AG04450 (cell line): ENCODE data around the gene ZNF507. TPM values are rescaled to one million over a fixed set of nuclear protein-coding genes. Genes with fewer than 3 reads are reported as not detected.

Source experiments
- CTCF ChIA-PET: fragments of 300-600, 350-600 bp; formaldehyde crosslinking; extraction: SDS; loops from one replicate; lab custom pipeline; 2022; ENCODE audit warnings: antibody characterized with exemption, inconsistent platforms; lab: Charles Lee
- POLR2A ChIA-PET: fragments of 350-600 bp; formaldehyde crosslinking; extraction: SDS; loops from one replicate; lab custom pipeline; 2021; ENCODE audit warnings: antibody characterized with exemption, inconsistent platforms; lab: Yijun Ruan, JAX
- DNase-seq: peaks from one replicate; pipeline ENCODE4 v3.0.0-alpha.2; 2011; ENCODE audit warnings: low read depth, low spot score
- H3K27ac ChIP-seq: one replicate; pipeline ENCODE4 v1.5.1; 2012; ENCODE audit warnings: low read depth, low read length, control low read depth
- H3K27me3 ChIP-seq: one replicate; pipeline ENCODE4 v1.6.0; 2012; ENCODE audit warnings: low read length; ENCODE audit not compliant: control insufficient read depth, insufficient read depth
- H3K4me3 ChIP-seq: 2 replicates; pipeline ENCODE4 v1.5.1; 2011; ENCODE audit warnings: mild to moderate bottlenecking, low read depth, low read length, control low read depth
- H3K9me3 ChIP-seq: 2 replicates; pipeline ENCODE4 v1.5.1; 2012; ENCODE audit warnings: low read length; ENCODE audit not compliant: control insufficient read depth, insufficient read depth
- polyA plus RNA-seq: library from polyadenylated mRNA; depleted of rRNA; stranded (reverse); fragments of >200 nt; gene quantifications from 2 replicates; pipeline ENCODE4 v1.2.3, GENCODE V29; 2011
- TF ChIP-seq, protein P1 (sequence below): IDR thresholded peaks from 2 replicates; pipeline ENCODE4 v1.5.1; 2011; ENCODE audit warnings: low read depth, low read length, control low read depth, inconsistent platforms

ZNF507 gene
- polyA plus RNA-seq, 1 experiment, result 20.3 TPM

DNA sequence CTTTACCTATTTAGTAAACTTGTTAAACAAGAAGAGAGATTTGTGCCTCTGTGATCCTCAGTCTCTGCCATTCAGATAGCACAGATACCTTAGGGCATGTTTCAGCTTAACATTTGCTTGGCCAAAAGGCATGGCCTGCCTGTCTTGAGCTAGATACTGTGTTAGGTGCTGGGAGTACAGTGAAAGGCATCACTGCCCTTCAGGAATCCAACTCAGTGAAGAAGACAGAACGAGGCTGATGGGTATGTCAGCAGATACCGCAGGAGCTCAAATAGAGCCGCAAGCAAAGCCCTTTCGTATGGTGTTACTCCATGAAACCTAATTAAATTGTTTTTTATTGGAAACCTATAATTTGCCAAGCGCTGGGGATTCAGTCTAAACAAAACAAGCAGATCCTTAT, 12.9 kb downstream of the ZNF507 start:
- CTCF ChIA-PET, result interaction anchor here (1.2 to 1.9 kb wide), 5 partner anchors 16 to 1690 kb away, joined by 3 to 9 read pairs (median 6); no protein-coding TSS in a partner anchor
- H3K27me3 ChIP-seq, result no peaks in the 10 kb centered on the region
- POLR2A ChIA-PET, result no interaction called here
- H3K9me3 ChIP-seq, result no peaks in the 10 kb centered on the region
- no peak overlapping the region for H3K4me3 ChIP-seq
- no peak for DNase-seq
- TF ChIP-seq, protein P1, sequence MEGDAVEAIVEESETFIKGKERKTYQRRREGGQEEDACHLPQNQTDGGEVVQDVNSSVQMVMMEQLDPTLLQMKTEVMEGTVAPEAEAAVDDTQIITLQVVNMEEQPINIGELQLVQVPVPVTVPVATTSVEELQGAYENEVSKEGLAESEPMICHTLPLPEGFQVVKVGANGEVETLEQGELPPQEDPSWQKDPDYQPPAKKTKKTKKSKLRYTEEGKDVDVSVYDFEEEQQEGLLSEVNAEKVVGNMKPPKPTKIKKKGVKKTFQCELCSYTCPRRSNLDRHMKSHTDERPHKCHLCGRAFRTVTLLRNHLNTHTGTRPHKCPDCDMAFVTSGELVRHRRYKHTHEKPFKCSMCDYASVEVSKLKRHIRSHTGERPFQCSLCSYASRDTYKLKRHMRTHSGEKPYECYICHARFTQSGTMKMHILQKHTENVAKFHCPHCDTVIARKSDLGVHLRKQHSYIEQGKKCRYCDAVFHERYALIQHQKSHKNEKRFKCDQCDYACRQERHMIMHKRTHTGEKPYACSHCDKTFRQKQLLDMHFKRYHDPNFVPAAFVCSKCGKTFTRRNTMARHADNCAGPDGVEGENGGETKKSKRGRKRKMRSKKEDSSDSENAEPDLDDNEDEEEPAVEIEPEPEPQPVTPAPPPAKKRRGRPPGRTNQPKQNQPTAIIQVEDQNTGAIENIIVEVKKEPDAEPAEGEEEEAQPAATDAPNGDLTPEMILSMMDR, result no peak
- H3K27ac ChIP-seq, result no peak overlapping the region

DNA sequence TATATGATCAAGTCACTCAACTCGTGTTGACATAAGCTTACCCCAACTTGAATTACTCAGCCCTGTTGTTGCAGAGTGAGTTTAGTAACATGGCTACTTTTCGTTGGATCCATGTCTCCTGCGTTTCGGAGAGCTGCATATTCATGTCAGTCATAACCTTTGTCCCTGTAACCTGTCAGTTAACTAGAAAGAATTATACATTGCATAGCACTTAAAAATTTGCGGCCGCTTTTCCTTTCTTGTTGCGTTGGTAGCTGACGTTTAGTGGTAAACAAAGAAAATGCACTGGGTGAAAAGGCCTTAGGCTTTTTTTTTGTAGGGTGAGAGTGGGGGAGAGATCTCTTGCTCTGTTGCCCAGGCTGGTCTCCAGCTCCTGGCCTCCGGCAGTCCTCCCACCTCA, 14.2 kb downstream of the ZNF507 start:
- POLR2A ChIA-PET, result no interaction called here
- TF ChIP-seq, protein P1, result no peak
- Histone ChIP-seq H3K9me3 (no peaks in the 10 kb centered on the region), H3K27me3 (no peaks in the 10 kb centered on the region), H3K4me3 (no peak overlapping the region), H3K27ac (no peak overlapping the region)
- no peak for DNase-seq
- CTCF ChIA-PET, result no interaction called here

DNA sequence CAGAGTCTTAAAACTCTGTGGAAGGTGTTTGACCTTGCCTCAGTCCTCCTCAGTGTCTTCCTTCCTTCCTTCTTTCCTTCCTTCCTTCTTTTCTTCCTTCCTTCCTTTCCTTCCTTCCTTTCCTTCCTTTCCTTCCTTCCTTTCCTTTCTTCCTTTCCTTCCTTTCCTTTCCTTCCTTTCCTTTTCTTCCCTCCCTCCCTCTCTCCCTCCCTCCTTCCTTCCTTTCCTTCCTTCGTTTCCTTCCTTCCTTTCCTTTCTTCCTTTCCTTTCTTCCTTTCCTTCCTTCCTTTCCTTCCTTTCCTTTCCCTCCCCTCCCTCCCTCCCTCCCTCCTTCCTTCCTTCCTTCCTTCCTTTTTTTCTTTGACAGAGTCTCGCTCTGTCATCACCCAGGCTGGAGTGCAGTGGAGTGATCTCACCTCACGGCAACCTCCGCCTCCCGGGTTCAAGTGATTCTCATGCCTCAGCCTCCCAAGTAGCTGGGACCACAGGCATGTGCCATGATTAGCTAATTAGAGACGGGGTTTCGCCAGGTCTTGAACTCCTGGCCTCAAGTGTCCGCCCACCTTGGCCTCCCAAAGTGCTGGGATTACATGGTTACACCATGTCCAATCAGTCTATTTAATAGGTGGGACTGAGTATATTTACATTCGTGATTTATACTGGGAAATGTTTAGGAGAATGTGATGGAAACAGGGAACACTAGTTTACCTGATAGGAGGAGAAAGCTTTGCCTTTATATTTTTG, 16.3 kb downstream of the ZNF507 start:
- ChIA-PET POLR2A (no interaction called here), CTCF (no interaction called here)
- TF ChIP-seq, protein P1, result no peak
- DNase-seq, result no peak
- Histone ChIP-seq H3K4me3 (no peak overlapping the region), H3K27ac (no peak overlapping the region), H3K9me3 (no peaks in the 10 kb centered on the region), H3K27me3 (no peaks in the 10 kb centered on the region)

GRCh38 chr19:32362318-32362691, 16.9 kb downstream of the ZNF507 start:
- ChIA-PET POLR2A (no interaction called here), CTCF (interaction anchor here (1.4 kb wide), 1 partner anchor 238 kb away, joined by 3 read pairs; no protein-coding TSS in a partner anchor)
- Histone ChIP-seq H3K27ac (no peak overlapping the region), H3K9me3 (no peaks in the 10 kb centered on the region), H3K27me3 (no peaks in the 10 kb centered on the region), H3K4me3 (no peak overlapping the region)
- DNase-seq, result no peak
- TF ChIP-seq, protein P1, result no peak

GRCh38 chr19:32363175-32363574, 17.8 kb downstream of the ZNF507 start:
- H3K9me3 ChIP-seq, result no peaks in the 10 kb centered on the region
- no peak overlapping the region for H3K4me3 ChIP-seq
- H3K27ac ChIP-seq, result no peak overlapping the region
- H3K27me3 ChIP-seq, result no peaks in the 10 kb centered on the region
- POLR2A ChIA-PET, result interaction anchor here (0.9 to 1.5 kb wide), 2 partner anchors 11 to 43 kb away, joined by 6 to 8 read pairs; partner anchors contain the start of gene DPY19L3
- DNase-seq, result no peak
- TF ChIP-seq, protein P1, result no peak
- CTCF ChIA-PET, result interaction anchor here (0.6 to 1.4 kb wide), 3 partner anchors 38 to 237 kb away, joined by 3 to 4 read pairs (median 3); no protein-coding TSS in a partner anchor
